Thymus (tissue), 11 donors: ENCODE results near the gene MDK. TPM values are rescaled to one million over a fixed set of nuclear protein-coding genes. Genes with fewer than 3 reads are reported as not detected.

Experiments
- DNase-seq, 9 donors: peaks; one replicate each; pipeline ENCODE4 v3.0.0-alpha.2; 2013; ENCODE audit warnings: low spot score in 9 of 9, low read depth in 6 of 9, missing footprints in 1 of 9
- H3K27ac ChIP-seq, 2 donors: one replicate each; pipeline ENCODE4 v1.5.1; 2013; ENCODE audit warnings: control low read depth in 1 of 2, low read depth in 1 of 2, low read length in 1 of 2, mild to moderate bottlenecking in 1 of 2, moderate library complexity in 1 of 2
- H3K27me3 ChIP-seq, 2 donors: one replicate each; pipeline ENCODE4 v1.5.1; 2013; ENCODE audit warnings: low read length in 1 of 2; ENCODE audit not compliant: control insufficient read depth in 2 of 2, insufficient read depth in 1 of 2
- H3K36me3 ChIP-seq, 2 donors: one replicate each; pipeline ENCODE4 v1.5.1; 2013; ENCODE audit warnings: low read length in 1 of 2, mild to moderate bottlenecking in 1 of 2, moderate library complexity in 1 of 2; ENCODE audit not compliant: control insufficient read depth in 2 of 2, insufficient read depth in 2 of 2
- H3K4me1 ChIP-seq, 2 donors: one replicate each; pipeline ENCODE4 v1.5.1; 2013; ENCODE audit warnings: low read length in 2 of 2; ENCODE audit not compliant: control insufficient read depth in 2 of 2, insufficient read depth in 2 of 2
- H3K4me3 ChIP-seq, 2 donors: one replicate each; pipeline ENCODE4 v1.5.1; 2013; ENCODE audit warnings: low read length in 2 of 2, control low read depth in 1 of 2, mild to moderate bottlenecking in 1 of 2
- H3K9me3 ChIP-seq, 2 donors: one replicate each; pipeline ENCODE4 v1.5.1; 2013; ENCODE audit warnings: low read length in 1 of 2, mild to moderate bottlenecking in 1 of 2; ENCODE audit not compliant: control insufficient read depth in 2 of 2, insufficient read depth in 1 of 2
- WGBS: extraction: QIAGEN DNeasy Blood & Tissue Kit; methylation state at CpG from one replicate; pipeline ENCODE4 v1.1.7; 2013; 5-methylcytosine and 5-hydroxymethylcytosine counted together
- polyA plus RNA-seq: library from polyadenylated mRNA; stranded (reverse); fragments of 200-250 nt; gene quantifications from one replicate; pipeline ENCODE4 v1.2.3, GENCODE V29; 2013
- total RNA-seq: library from RNA; stranded (reverse); fragments of 120-200 nt; gene quantifications from one replicate; pipeline ENCODE4 v1.2.4, GENCODE V29; 2013
- donor health status: healthy.

The MDK gene
- total and polyA plus RNA-seq, 2 donors, result 149 to 150 TPM

DNA sequence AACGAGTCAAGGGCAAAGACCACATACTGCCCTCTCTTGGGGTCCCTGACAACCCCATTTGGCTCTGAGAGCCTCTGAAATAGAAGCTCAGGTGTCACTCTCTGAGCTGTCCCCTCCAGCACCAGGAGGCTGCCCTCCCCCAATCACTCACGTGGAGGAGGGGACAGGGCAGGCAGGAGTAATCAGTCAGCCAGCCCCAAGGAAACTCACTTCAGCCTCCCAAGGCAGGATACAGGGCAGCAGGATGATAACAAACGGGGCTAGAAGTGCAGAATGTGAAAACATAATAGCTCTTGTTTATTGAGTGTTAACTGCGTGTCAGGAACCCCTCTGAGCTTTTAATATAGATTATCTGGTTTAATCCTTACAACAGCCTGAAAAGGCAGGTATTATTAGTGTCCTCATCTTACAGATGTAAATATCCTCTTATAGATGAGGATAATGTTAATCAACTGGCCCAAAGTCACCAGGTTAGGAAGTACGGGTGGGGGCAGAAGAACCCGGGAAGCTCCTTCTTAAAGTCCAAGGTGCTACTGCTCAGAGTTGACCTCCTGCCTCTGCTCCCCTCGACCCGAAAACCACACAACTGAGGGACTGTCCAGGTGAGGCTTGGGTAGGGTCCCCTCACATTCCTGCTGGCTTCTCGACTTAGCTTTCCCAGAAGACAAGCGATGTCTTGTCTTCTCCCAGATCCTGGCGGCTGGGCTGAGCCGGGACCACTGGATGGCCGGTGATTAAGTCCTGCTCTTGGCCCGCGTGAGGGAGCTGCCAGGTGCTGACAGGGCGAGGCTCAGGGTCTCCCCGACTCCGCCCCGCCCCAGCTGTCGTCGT, 7.4 kb downstream of the MDK start:
- Histone ChIP-seq H3K27ac (no peak overlapping the region), H3K4me3 (no peak overlapping the region), H3K4me1 (peaks cover 15 to 33% of the 10 kb centered on the region in 2 donors), H3K36me3 (no peaks in the 10 kb centered on the region), H3K27me3 (peaks cover 60 to 100% of the 10 kb centered on the region in 2 donors), H3K9me3 (peaks cover 0 to 5% of the 10 kb centered on the region in 2 donors)
- no peak for DNase-seq
- 19% methylated on average over 21 of the region's 21 CpGs for WGBS

DNA sequence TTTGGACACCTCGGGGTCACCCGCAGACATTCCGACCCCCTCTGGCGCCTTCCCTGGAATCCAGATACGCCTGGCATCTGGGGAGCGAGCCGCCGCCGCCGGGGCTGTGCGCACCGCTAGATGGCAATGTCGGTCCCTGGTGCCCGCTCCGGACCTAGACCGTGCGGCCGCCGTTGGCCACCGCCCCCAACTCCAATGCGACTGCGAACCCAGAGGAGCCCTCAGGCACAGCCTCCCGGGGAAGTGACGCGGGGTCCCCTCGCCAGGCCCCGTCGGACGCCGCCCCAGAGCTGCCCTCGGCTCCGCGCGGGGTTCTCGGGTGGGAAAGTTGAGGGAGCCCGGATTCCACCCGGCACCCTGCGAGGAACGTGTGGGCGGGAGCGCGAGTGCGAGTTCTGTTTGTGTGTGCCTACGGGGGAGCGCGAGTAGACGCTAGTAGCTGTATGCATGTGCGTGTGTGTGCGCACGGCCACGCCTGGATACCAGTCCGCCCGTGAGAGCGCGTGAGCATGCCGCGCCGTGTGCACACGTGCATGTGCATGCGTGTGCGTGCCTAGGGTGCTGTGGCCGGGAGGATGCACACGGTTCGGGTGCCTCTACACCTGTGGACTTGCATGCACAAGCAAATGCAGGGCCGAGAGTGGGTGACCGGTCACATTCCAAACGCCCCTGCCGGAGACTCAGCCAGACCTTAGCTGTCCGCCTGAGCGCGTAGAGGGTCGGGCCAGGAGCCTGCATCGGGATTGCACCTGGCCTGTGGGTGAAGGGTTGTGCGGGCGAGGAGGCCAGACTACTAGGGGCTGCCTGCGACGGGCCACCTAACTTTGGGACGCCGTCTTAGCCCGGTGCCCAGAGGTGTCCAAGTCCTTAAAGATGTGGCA, 8.2 kb downstream of the MDK start:
- DNase-seq, result peak in 3 of 9 donors; percentile 24 to 52 (median 38)
- Histone ChIP-seq H3K9me3 (peaks cover 0 to 5% of the 10 kb centered on the region in 2 donors), H3K4me1 (peaks cover 15 to 33% of the 10 kb centered on the region in 2 donors), H3K36me3 (no peaks in the 10 kb centered on the region), H3K27ac (no peak overlapping the region), H3K27me3 (peaks cover 60 to 92% of the 10 kb centered on the region in 2 donors), H3K4me3 (peak overlapping the region; percentile 8 to 36)
- 4% methylated on average over 80 of the region's 80 CpGs for WGBS

DNA sequence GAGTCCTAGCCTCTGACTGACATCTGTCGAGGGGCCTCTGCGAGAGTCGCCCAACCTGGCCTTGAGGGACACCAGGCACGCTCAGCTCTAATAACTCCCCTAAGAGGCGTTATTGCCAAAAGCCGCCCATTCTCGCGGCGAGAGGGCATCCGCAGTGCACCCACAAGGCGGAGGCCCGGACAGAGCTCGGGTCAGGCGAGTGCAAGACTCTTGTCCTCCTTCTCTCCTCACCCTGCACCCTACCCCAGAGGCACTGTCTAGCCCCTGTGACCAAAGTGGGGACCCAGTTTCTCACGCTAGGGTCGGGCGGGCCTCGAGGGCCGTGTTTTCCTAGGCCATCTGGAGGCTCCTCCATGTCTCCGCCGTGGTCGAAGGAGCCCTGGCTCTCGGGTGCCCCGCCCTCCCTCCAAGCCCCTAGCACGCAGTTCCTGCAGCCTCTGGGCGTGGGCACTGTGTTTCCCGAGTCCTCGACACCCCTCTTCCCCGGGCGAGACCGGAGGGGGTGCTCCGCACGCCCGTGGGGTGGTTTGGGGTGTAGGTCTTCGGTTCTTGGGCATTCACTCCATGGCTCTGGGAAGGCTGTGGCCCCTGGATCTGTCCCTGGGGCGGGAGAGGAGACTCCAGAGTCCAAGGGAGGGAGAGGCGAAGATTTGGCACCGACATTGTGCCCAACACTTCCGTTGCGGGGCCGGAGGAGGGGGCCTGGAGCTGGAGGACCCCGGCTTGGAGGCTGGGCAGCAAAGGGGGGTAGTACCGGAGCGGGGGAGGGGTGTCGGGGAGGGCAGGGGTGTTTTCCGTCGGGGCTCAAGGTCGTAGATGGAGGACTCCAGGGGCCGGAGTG, 9.1 kb downstream of the MDK start:
- Histone ChIP-seq H3K27me3 (peaks cover 60 to 84% of the 10 kb centered on the region in 2 donors), H3K36me3 (peaks cover 0 to 1% of the 10 kb centered on the region in 2 donors), H3K27ac (no peak overlapping the region), H3K9me3 (peaks cover 0 to 5% of the 10 kb centered on the region in 2 donors), H3K4me3 (peak overlapping the region in 1 of 2 donors; percentile 47), H3K4me1 (peaks cover 15 to 33% of the 10 kb centered on the region in 2 donors)
- 11% methylated on average over 49 of the region's 49 CpGs for WGBS
- no peak for DNase-seq

DNA sequence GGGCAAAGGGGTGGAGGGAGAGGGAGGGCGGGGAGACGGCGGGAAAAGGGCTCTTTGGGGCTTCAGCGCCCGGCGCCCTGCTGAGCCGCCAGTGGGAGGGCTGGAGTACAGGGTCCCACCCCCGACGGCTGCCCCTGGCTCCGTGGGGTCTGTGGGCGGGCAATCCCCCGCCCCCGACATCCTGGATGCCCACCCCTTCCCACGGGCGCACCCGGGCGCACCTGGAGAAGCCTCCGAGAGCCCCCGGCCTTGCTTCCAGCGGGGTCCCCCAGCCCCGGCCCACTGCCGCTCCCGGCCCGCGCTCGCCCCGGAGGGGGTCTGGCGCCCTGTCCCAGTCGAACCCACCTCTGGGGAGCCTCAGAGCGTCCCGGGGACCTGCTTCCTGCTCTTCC, 9.7 kb downstream of the MDK start:
- no peak for DNase-seq
- 4% methylated on average over 29 of the region's 31 CpGs for WGBS
- H3K27ac ChIP-seq, result no peak overlapping the region
- peaks cover 0 to 7% of the 10 kb centered on the region in 2 donors for H3K36me3 ChIP-seq
- peaks cover 15 to 33% of the 10 kb centered on the region in 2 donors for H3K4me1 ChIP-seq
- peaks cover 0 to 5% of the 10 kb centered on the region in 2 donors for H3K9me3 ChIP-seq
- H3K4me3 ChIP-seq, result peak overlapping the region in 1 of 2 donors; percentile 47
- H3K27me3 ChIP-seq, result peaks cover 59 to 77% of the 10 kb centered on the region in 2 donors

DNA sequence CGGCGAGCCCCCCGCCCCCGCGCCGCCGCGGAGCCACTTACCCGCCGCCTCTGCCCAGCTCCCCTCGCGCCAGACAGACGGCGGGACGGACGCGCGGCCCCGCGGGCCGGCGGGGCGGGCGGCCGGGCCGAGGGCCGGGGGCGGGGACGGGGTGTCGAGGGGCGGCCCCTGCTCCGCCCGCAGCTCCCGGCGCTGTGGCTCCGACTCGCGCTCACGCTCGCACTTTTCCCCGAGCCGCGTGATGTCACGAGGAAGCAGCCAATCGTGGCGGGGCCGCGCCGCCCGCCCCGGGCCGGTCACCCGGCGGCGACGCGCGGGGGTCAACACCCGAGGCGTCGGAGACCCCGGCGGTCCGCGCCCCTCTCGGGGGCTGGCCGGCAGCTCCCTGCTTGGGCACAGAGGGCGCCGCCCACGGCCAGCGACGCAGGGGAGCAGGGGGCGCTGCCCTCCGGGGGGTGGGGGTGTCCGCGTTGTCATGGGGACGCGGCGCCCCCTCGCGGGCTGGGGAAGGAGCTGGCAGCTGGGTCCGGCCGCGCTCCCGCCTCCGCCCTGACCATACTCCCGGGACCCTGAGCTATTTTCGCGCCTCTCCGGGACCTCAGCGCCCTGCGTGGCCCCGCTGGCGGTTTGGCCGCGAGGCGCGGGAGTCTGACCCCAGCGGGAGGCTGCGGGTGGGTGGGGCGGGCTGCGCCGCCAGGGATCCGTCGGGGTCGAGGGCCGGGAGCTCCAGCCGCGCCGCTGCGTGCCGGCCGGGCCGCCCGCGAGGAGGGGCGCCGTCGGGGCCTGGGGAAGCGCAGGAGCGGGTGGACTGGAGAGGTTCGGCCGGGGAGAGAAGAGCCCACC, 10.3 kb downstream of the MDK start, which contains the start of gene CHRM4:
CHRM4 (minus strand) TSS at position 199 of the 843 bp plus-strand sequence. CDS start 5,219 bp downstream, outside the sequence.
- no peak for DNase-seq
- no peak within 1 kb of the TSS for H3K27ac ChIP-seq
- peak within 1 kb of the TSS in 1 of 2 donors; percentile 47 for H3K4me3 ChIP-seq
- H3K27me3 ChIP-seq, result peaks cover 58 to 71% of the 10 kb centered on the region in 2 donors
- peaks cover 15 to 33% of the 10 kb centered on the region in 2 donors for H3K4me1 ChIP-seq
- H3K36me3 ChIP-seq, result peaks cover 2 to 11% of the 10 kb centered on the region in 2 donors
- peaks cover 0 to 5% of the 10 kb centered on the region in 2 donors for H3K9me3 ChIP-seq
- 1% methylated on average over 123 of the region's 123 CpGs for WGBS

DNA sequence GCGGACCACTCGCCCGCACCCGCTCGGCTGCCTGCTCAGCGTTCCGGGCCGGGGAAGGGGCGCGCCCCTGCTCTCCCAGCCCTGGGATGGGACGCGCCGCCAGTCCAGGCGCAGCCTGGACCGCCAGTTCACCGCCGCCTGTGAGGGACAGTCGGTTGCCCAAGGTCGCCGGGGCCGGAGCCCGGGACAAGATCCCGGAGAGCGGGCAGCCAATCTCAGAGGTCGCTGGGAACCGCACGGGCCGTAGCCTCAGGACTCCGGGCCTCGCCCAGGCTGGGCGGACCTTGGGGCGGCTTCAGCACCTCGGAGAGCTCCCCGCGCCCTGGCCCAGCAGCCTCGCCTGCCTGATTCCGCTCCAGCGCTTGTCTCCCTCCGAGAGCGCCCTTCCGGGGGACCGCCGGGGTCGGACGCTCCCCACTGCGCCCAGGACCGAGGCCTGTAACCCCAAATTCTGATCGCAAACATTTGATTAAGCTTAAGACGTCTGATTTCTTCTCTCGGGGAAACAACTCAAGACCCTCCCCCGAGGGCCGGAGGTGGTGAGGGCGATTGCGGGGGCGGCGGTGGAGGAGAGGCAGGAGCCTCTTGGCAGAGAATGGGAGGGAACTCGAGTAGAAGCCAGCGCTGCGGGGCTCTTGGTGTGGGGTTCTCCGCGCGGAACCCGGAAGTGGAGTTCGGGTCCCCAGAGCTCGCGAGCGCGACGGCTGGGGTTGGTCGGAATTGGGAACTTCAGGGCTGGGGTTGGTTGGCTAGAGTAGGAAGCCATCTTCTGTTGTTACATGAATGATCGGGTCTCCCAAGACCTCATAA, 11.2 kb downstream of the MDK start:
- DNase-seq, result peak; percentile 55 to 89 (median 79)
- 3% methylated on average over 71 of the region's 71 CpGs for WGBS
- Histone ChIP-seq H3K4me1 (peaks cover 15 to 31% of the 10 kb centered on the region in 2 donors), H3K9me3 (peaks cover 0 to 5% of the 10 kb centered on the region in 2 donors), H3K36me3 (peaks cover 10 to 19% of the 10 kb centered on the region in 2 donors), H3K27me3 (peaks cover 50 to 63% of the 10 kb centered on the region in 2 donors), H3K4me3 (peak overlapping the region; percentile 14 to 47), H3K27ac (no peak overlapping the region)

DNA sequence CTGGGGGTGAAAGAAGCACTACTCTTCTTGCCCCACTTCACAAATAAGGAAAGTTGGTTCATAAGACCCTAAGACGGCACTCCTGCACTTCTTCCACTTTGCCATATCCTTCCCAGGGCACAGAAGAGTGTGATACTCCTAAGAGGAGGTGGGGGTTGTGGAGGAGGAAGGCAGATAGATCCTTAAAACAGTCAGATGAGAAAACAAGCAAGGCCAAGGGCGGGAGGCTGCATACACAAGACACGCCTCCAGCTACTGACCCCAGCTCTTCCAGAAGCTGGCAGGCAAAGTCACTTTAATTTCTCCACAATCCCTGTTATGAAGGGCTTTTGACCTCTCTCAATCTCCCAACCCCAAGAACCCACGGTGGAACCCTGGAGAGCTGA, 11.8 kb downstream of the MDK start:
- Histone ChIP-seq H3K9me3 (peaks cover 0 to 5% of the 10 kb centered on the region in 2 donors), H3K27me3 (peaks cover 46 to 57% of the 10 kb centered on the region in 2 donors), H3K36me3 (peaks cover 10 to 24% of the 10 kb centered on the region in 2 donors), H3K27ac (no peak overlapping the region), H3K4me3 (peak overlapping the region; percentile 14 to 47), H3K4me1 (peaks cover 15 to 27% of the 10 kb centered on the region in 2 donors)
- no peak for DNase-seq
- WGBS, result 78% methylated on average over 4 of the region's 4 CpGs
